HL-60/S4 treated with retinoic acid at 250 ng/mL for 4 days and 3 days (cell line): ENCODE results near the gene SLCO4C1.

Experiments used
- in situ Hi-C: fragments of 300-500 bp; cut with MboI; formaldehyde crosslinking; loops from 2 replicates; pipeline ENCODE4 v1.7.0; 2022; ENCODE audit warnings: low sequenced_read_pairs

SLCO4C1 gene

DNA sequence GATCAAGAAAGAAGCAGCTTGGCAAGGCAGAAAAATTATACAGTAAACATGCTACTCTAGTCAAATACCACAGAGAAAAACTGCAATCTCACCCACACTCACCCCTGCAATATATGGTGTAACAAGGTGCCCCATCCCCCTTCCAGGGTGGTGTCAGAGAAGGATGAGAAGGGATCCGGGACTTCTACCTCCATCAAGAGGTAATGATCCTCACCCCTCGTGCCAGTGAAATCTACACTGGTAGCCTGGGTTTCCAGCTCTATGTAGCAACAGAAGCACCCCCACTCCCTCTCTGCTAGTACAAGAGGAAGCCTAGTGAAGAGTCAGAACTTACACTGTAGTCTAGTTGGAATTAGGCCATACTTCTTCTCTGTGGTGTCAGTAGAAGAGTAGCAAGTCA lies 18.9 kb downstream of the SLCO4C1 start:
- in situ Hi-C loops: no loop called here

- in situ Hi-C loops: no loop called here
Measured at GRCh38 chr5:102271759-102272158, 24.3 kb downstream of the SLCO4C1 start.

DNA sequence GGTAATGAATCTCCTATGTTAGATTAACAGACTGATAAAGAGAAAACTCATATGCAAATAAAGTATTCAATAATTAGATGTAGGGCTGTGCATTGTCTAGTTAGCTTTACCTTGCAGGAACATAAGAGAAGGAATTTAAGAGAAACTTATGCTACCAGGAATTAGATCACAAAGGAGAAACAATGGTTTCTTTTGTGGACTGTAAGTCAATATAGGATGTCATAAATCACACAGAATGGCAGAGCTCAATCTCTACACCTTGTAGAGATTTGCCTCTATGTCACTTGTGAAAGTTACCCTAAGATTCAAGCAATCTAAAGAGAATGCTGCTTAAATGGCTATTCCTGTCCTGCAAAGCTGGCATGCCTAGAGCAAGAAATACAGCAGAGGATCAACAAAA lies 26.0 kb downstream of the SLCO4C1 start:
- in situ Hi-C loops: no loop called here

- in situ Hi-C loops: no loop called here
Measured at GRCh38 chr5:102262688-102263087, 33.4 kb downstream of the SLCO4C1 start.

- in situ Hi-C loops: no loop called here
Measured at GRCh38 chr5:102249381-102249780, 46.7 kb downstream of the SLCO4C1 start.

GRCh38 chr5:102243213-102243612 lies 52.9 kb downstream of the SLCO4C1 start:
- in situ Hi-C loops: no loop called here

DNA sequence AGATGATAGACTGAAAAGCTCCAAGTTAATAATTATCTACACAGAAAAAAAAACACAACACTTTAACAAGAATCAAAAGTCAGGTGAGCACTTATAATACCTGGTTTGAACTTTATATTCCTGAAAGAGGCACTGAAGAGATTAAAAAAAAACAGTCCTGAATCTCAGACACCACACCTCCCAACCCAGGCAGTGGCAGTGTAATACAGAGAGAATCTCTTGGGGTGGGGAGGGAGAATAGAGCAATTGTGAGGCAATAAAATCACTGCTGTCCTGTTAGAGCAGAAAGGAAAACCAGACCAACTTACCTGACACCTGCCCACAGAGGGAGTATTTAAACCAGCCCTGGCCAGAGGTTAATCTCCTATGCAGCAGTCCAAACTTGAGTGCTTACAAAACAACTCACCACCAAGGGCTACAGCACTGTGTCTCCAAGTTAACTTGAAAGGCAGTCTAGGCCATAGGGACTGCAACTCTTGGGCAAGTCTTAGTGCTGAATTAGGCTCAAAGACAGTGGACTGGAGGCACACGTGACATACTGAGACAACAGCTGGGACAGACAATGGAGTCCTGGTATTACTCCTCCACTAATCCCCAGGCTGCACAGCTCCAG lies 54.2 kb downstream of the SLCO4C1 start:
- in situ Hi-C loops: no loop called here

DNA sequence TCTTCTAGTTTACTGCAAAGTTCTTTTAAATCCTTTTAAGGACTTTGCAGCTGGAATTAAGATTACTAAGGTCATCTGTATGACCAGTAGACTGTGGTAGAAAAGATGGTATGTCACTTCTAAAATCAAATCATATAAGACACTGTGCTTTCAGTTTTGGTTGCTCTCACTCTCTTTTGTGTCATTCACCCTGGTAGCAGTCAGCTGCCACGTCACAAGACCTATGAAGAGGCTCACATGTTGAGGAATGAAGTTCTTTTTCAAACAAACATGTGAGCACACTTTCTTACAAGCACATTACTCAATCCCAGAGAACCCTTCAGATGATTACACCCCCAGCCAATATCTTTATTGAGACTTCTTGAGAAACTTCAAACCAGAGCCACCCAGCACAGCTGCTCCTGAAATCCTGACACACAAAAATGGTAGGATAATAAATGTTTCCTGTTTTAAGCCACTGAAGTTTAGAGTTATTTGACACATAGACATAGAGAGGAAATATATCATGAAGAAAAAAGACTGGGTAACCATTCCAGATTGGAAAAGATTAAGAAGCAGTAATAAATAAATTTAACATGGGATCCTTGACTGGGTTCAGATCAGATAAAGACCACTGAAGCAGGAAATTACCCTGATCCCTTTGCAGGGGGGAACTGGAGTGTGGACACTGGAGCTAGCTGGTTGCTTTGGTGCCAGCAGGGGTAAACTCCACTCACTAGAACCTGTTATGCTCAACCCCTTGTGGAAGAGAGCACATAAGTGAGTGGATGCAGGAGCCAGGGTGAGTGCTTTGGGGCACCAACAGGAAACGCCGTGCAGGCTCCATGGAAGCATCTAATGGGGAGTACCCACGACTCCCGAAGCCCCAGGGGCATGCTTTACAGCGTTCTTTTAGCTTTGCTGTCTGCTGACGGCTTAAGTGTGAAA lies 64.1 kb downstream of the SLCO4C1 start:
- in situ Hi-C loops: no loop called here

DNA sequence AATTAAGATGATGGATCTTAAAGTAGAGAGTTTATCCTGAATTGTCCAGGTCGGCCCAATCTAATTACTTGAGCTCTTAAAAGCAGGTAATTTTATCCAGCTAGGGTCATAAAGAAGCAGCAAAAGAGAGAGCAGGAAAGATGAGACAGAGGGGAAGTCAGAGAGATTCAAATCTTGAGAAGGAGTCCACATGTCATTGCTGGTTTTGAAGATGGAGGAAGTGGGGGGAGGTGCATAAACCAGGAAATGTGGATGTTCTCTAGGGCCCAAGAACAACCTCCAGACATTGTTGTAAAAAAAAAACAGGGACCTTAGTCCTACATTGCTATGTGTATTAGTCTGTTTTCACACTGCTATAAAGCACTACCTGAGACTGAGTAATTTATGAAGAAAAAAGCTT lies 66.4 kb downstream of the SLCO4C1 start:
- in situ Hi-C loops: no loop called here

DNA sequence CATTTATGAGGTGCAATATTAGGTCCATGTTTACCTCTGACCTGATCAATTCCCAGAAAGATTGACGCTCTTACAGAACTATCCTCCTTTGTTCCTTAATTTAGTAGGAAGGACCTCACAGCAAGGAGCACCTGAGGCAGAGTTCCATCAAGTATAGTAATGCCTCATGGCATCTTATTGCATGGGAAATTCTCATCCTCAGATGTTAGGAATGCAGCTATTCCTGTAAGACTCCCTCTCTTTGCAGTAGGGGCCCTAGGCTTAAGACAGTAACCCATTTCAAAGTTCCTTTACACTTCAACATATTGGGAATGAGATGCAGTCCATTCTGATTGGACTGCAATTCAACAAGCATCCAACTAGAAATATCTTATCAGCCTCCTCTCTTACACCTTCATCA lies 69.8 kb downstream of the SLCO4C1 start:
- in situ Hi-C loops: no loop called here

DNA sequence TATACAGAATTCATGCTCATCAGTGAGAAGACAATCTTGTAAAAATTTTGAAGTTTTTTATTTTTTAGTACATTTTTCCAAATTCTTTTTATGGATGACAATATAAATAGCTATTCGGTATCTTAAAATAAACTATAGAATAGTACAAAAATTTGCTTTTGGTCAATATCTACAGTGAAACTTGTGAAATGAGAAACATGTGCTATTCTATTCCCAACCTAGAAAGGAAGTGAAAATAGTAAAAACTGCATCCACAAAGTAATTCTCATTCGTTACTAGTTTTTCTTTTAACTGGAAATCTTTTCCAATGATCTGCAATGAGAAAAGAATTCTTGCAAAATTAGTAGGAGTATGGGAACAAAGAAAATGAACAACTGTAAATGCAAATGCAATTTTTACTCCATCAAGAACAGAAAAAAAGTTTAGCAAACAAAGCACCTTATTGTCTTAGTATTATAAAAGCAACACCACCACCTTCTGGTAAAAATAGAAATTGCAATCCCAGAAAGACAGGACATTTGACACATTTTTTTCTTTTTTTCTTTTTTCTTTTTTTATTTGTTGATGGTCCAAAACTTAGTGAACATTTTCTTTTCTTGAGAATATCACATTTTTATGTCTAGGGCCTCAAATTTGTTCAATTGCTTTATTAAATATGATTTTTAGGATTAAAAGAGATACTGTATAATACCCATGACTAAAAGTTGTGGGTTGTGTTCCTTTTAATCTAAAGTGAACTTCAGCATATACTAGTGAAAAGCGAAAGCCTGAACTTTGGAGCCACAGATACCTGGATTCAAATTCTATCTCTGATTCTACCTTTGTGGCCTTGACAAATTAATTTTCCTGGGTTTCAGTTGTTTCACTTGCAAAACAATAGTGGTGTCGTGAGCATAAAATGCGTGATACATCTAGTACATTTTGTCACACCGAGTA lies 72.3 kb downstream of the SLCO4C1 start:
- in situ Hi-C loops: no loop called here

- in situ Hi-C loops: no loop called here
Measured at GRCh38 chr5:102222772-102223171, 73.3 kb downstream of the SLCO4C1 start.

DNA sequence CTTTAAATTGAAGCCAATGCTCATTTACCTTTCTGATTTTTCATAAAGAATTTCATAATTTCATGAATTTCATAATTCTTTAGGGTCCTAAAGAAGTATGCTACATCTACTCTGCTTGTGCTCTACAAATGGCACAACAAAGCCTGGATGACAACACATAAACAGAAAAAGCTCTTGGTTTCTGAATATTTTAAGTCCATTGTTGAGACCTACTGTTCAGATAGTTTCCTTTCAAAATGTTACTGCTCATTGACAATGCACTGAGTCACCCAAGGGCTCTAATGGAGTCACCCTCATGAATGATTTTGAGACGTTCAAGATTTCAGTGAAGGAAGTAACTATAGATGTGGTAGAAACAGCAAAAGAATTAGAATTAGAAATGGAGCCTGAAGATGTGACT lies 74.1 kb downstream of the SLCO4C1 start:
- in situ Hi-C loops: no loop called here

DNA sequence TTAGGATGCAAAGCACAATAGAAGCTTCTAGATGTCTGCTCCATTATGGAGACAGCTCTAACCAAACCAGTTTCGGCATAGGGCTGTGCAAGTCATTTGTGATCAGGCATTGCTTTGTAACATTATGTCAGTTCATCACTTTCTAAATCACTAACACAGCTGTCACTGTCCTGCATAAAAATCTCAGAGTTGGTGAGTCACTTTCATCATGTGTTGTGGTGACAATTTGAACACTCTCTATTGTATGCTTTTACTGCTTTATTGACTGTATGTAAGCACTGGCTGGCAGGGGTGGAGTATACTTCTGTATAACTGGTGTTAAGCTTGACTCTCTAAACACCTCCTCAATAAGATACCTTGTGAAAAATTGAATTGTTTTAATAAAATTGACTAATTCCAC lies 77.9 kb downstream of the SLCO4C1 start:
- in situ Hi-C loops: no loop called here

GRCh38 chr5:102216678-102217077 lies 79.4 kb downstream of the SLCO4C1 start:
- in situ Hi-C loops: no loop called here

DNA sequence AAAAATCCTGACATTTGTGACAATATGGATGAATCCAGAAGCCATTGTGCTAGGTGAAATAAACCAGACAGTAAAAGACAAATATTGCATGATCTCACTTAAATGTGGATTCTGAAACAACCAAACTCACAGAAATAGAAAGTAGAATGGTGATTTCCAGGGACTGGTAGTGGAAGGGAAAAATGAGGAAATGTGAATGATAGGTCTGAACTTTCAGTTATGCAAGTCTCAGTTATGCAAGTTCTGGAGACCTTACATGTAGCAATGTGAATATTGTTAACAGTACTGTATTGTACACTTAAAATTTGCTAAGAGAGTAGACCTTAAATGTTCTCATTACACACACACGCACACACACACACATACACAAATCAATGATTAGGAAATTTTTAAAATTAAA lies 84.9 kb downstream of the SLCO4C1 start:
- in situ Hi-C loops: no loop called here

DNA sequence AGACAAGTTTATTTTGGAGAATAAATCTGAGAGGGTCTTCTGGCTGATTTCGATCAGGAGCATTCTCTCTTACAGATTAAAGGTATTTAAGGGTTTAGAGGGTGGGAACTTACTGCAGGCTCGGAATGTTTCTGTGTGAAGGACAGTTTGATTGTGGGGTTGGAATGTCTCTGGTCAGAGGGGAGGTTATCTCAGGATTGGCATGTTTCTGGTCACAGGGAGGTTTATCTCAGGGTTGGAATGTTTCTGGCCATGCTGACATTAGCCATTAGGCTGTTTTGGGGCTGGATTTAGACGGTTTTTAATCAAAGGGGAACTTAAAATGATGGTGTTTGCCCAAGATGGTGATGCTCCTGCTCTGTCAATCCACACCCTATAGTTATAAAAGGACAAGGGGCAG lies 95.2 kb downstream of the SLCO4C1 start:
- in situ Hi-C loops: no loop called here

DNA sequence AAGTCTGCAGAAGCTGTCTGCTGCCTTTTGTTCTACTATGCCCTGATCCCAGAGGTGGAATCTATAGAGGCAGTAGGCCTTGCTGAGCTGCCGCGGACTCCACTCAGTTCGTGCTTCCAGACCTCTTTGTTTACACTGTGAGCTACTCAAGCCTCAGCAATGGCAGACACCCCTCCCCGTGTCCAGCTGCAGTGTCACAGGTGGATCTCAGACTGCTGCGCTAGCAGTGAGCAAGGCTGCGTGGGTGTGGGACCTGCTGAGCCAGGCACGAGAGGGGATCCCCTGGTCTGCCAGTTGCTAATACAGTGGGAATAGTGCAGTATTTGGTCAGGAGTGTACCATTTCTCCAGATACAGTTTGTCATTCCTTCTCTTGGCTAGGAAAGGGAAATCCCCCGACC lies 99.6 kb downstream of the SLCO4C1 start:
- in situ Hi-C loops: no loop called here
